Muscle layer of colon (tissue), 2 donors: ENCODE data around the gene LARP6.
"Not testable (repeated sequence)": the region's sequence is repeated elsewhere in the genome, so short reads cannot be mapped to it uniquely, and the experiment has no call there.

Experiments
- H3K27ac ChIP-seq: one replicate; pipeline ENCODE4 v1.7.0; 2013; ENCODE audit warnings: low read depth, mild to moderate bottlenecking, low read length, moderate library complexity
- H3K27me3 ChIP-seq, 2 donors: one replicate each; pipeline ENCODE4 v1.7.0; 2013; ENCODE audit warnings: low read length in 2 of 2, mild to moderate bottlenecking in 2 of 2; ENCODE audit not compliant: insufficient read depth in 2 of 2, control insufficient read depth in 1 of 2
- H3K36me3 ChIP-seq: one replicate; pipeline ENCODE4 v1.7.0; 2013; ENCODE audit warnings: mild to moderate bottlenecking, low read length; ENCODE audit not compliant: insufficient read depth
- H3K4me1 ChIP-seq: one replicate; pipeline ENCODE4 v1.7.0; 2013; ENCODE audit warnings: mild to moderate bottlenecking, low read length; ENCODE audit not compliant: insufficient read depth
- H3K4me3 ChIP-seq, 2 donors: one replicate each; pipeline ENCODE4 v1.7.0; 2013; ENCODE audit warnings: low read length in 2 of 2, low read depth in 1 of 2, mild to moderate bottlenecking in 1 of 2, moderate library complexity in 1 of 2
- H3K9ac ChIP-seq: one replicate; pipeline ENCODE4 v1.7.0; 2013; ENCODE audit warnings: low read length
- H3K9me3 ChIP-seq: one replicate; pipeline ENCODE4 v1.7.0; 2013; ENCODE audit warnings: mild to moderate bottlenecking, low read length
- donor health status: abdominal sarcoma.
- donor health status: Adenocarcinoma of cecum.

LARP6 gene

GRCh38 chr15:70825841-70826240 is 28.1 kb downstream of the LARP6 start:
- H3K4me3 ChIP-seq: no peak overlapping the region
- no peak overlapping the region for H3K27ac ChIP-seq
- no peaks in the 10 kb centered on the region for H3K27me3 ChIP-seq
- H3K9ac ChIP-seq: no peak overlapping the region
- no peaks in the 10 kb centered on the region for H3K4me1 ChIP-seq
- H3K9me3 ChIP-seq: no peaks in the 10 kb centered on the region
- no peaks in the 10 kb centered on the region for H3K36me3 ChIP-seq

DNA sequence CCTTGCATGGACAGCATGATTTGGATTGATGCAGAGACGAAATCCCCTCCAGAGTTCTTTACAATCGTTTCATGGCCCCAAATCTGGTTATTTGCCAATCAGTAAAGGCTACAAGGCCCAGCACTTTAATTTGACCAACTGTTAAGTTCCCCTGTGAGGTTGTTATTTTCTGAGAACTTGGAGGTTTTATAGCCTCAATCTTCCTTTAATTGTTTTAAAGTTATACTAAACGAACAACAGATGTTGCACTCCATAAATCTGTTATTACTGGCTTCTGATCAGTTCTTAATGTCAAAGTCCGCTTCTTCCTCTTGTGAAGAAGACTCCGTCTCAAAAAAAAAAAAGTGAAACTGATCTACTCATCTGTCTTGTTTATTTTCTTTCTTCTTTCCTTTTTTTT is 30.8 kb downstream of the LARP6 start:
- Histone ChIP-seq H3K27me3 (no peaks in the 10 kb centered on the region), H3K9me3 (no peaks in the 10 kb centered on the region), H3K4me1 (no peaks in the 10 kb centered on the region), H3K36me3 (no peaks in the 10 kb centered on the region), H3K27ac (no peak overlapping the region), H3K9ac (no peak overlapping the region), H3K4me3 (no peak overlapping the region)

GRCh38 chr15:70820214-70820613 is 33.7 kb downstream of the LARP6 start:
- H3K9me3 ChIP-seq: no peaks in the 10 kb centered on the region
- no peak overlapping the region for H3K9ac ChIP-seq
- no peak overlapping the region for H3K4me3 ChIP-seq
- no peaks in the 10 kb centered on the region for H3K4me1 ChIP-seq
- H3K27ac ChIP-seq: no peak overlapping the region
- H3K27me3 ChIP-seq: no peaks in the 10 kb centered on the region
- no peaks in the 10 kb centered on the region for H3K36me3 ChIP-seq

- H3K4me3 ChIP-seq: no peak overlapping the region
Measured at GRCh38 chr15:70818580-70818979, 35.4 kb downstream of the LARP6 start.

DNA sequence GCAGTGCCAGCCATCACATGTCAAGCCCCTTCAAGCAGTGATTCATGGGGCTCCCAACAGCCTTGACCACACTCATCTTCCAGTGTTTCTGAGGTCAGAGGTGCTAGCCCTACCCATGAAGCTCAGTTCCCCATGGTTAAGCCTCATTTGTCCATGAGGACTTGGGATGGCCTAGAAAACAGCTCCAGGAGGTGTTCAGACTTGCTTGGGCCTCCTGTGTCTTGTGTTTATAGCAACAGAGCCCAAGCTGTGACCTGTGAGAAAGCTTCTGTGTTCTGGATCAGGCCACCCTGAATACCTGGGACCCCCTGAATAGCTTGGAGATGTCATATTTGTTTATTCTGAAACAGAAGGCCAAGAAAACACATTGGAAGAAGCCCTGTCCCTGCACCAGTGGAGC is 36.7 kb downstream of the LARP6 start:
- H3K9me3 ChIP-seq: no peaks in the 10 kb centered on the region
- no peak overlapping the region for H3K9ac ChIP-seq
- H3K4me1 ChIP-seq: no peaks in the 10 kb centered on the region

More at GRCh38 chr15:70818580-70818979, 35.4 kb downstream of the LARP6 start:
- Histone ChIP-seq H3K27me3 (no peaks in the 10 kb centered on the region), H3K27ac (no peak overlapping the region), H3K36me3 (no peaks in the 10 kb centered on the region), H3K9ac (no peak overlapping the region), H3K9me3 (no peaks in the 10 kb centered on the region), H3K4me1 (no peaks in the 10 kb centered on the region)

GRCh38 chr15:70815604-70816003 is 38.4 kb downstream of the LARP6 start:
- Histone ChIP-seq H3K9ac (no peak overlapping the region), H3K27ac (no peak overlapping the region), H3K36me3 (no peaks in the 10 kb centered on the region), H3K27me3 (no peaks in the 10 kb centered on the region), H3K4me3 (no peak overlapping the region), H3K4me1 (no peaks in the 10 kb centered on the region), H3K9me3 (no peaks in the 10 kb centered on the region)

More for the DNA sequence above, 36.7 kb downstream of the LARP6 start:
- H3K27me3 ChIP-seq: no peaks in the 10 kb centered on the region
- no peaks in the 10 kb centered on the region for H3K36me3 ChIP-seq
- no peak overlapping the region for H3K27ac ChIP-seq
- no peak overlapping the region for H3K4me3 ChIP-seq

DNA sequence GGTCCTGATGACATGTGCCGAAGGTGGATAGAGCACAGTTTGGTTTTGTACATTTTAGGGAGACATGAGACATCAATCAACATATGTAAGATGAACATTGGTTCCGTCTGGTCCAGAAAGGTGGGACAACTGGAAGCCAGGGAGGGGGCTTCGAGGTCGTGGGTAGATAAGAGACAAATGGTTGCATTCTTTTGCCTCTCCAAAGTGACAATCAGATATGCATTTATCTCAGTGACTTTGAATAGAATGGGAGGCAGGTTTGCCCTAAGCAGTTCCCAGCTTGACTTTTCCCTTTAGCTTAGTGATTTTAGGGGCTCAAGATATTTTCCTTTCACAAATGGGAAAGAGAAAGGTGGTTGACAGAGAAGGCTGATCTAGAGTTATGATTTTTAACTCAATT is 38.9 kb downstream of the LARP6 start:
- H3K4me1 ChIP-seq, H3K36me3 ChIP-seq, H3K27me3 ChIP-seq, H3K27ac ChIP-seq, H3K9me3 ChIP-seq, H3K9ac ChIP-seq, H3K4me3 ChIP-seq: not testable (repeated sequence)

GRCh38 chr15:70812827-70813364 is 41.1 kb downstream of the LARP6 start:
- Histone ChIP-seq H3K9ac (no peak overlapping the region), H3K36me3 (no peaks in the 10 kb centered on the region), H3K4me1 (no peaks in the 10 kb centered on the region), H3K9me3 (no peaks in the 10 kb centered on the region), H3K27ac (no peak overlapping the region), H3K4me3 (no peak overlapping the region), H3K27me3 (no peaks in the 10 kb centered on the region)

- Histone ChIP-seq H3K4me1 (no peaks in the 10 kb centered on the region), H3K9ac (no peak overlapping the region), H3K4me3 (no peak overlapping the region), H3K9me3 (no peaks in the 10 kb centered on the region), H3K36me3 (no peaks in the 10 kb centered on the region), H3K27me3 (no peaks in the 10 kb centered on the region), H3K27ac (no peak overlapping the region)
Measured at GRCh38 chr15:70810916-70811578, 42.9 kb downstream of the LARP6 start.

- Histone ChIP-seq H3K4me3 (no peak overlapping the region), H3K9ac (no peak overlapping the region), H3K36me3 (no peaks in the 10 kb centered on the region), H3K27ac (no peak overlapping the region), H3K27me3 (no peaks in the 10 kb centered on the region), H3K4me1 (no peaks in the 10 kb centered on the region), H3K9me3 (no peaks in the 10 kb centered on the region)
Measured at GRCh38 chr15:70806992-70807712, 46.8 kb downstream of the LARP6 start.

DNA sequence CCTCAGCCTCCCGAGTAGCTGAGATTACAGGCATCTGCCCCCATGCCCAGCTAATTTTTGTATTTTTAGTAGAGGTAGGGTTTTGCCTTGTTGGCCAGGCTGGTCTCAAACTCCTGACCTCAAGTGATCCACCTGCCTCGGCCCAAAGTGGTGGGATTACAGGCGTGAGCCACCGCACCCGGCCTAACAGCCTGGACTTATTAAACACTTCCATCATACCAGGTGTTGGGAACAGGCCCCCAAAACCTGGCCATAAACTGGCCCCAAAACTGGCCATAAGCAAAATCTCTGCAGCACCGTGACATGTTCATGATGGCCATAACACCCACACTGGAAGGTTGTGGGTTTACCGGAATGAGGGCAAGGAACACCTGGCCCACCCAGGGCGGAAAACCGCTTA is 49.6 kb downstream of the LARP6 start:
- H3K4me1 ChIP-seq, H3K9ac ChIP-seq, H3K4me3 ChIP-seq, H3K27me3 ChIP-seq, H3K9me3 ChIP-seq, H3K27ac ChIP-seq, H3K36me3 ChIP-seq: not testable (repeated sequence)

DNA sequence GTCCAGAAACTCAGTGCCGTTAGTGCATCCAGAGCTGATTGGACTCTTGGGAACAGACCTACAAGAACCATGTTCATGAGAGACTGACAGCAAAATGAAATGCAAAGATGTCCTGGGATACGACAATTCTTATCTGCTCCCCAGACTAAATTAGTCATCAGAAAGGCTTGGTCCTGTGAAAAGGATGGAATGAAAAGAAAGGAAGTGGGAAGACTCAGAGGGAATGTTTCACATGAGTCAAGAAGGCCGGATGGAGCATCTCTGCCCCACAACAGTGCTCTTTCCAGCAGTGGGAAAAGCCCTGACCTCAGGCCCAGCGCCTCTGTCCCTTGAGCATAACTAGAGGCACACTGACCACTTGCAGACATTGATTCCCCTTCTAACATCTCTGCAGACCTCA is 51.3 kb downstream of the LARP6 start:
- Histone ChIP-seq H3K9me3 (no peaks in the 10 kb centered on the region), H3K4me3 (no peak overlapping the region), H3K36me3 (no peaks in the 10 kb centered on the region), H3K27me3 (no peaks in the 10 kb centered on the region), H3K27ac (no peak overlapping the region), H3K4me1 (no peaks in the 10 kb centered on the region), H3K9ac (no peak overlapping the region)
